A172 (cell line): Measurements from ENCODE around the gene LIPF. TPM values are rescaled to one million over a fixed set of nuclear protein-coding genes. Genes with fewer than 3 reads are reported as not detected.
A peak's percentile ranks its signal among the peaks of the same experiment; 100 is the strongest.
"Not testable (repeated sequence)": the region's sequence is repeated elsewhere in the genome, so short reads cannot be mapped to it uniquely, and the experiment has no call there.

Experiments
- DNase-seq: peaks from one replicate; pipeline ENCODE4 v3.0.0-alpha.2; 2015; ENCODE audit warnings: low spot score
- total RNA-seq: library from RNA; depleted of rRNA; stranded (reverse); fragments of >200 nt; shearing (Covaris generic); gene quantifications from 2 replicates; pipeline ENCODE4 v1.2.3, GENCODE V29; 2014; rRNA removed

LIPF gene
- total RNA-seq: not detected in 2 replicates

GRCh38 chr10:88664142-88664541 lies at the start of gene LIPF:
Gene LIPF (plus strand): TSS chr10:88664442. CDS start chr10:88667298, 2,856 bp downstream.
- DNase-seq: no peak

GRCh38 chr10:88616250-88616977 lies 47.8 kb upstream of the LIPF start:
- DNase-seq: no peak

- no peak for DNase-seq
Observed at GRCh38 chr10:88617772-88618300, 46.4 kb upstream of the LIPF start.

GRCh38 chr10:88618496-88618895 lies 45.7 kb upstream of the LIPF start:
- DNase-seq: no peak

- no peak for DNase-seq
Observed at GRCh38 chr10:88620441-88620840, 43.8 kb upstream of the LIPF start.

- DNase-seq: no peak
Observed at GRCh38 chr10:88623835-88624234, 40.4 kb upstream of the LIPF start.

- no peak for DNase-seq
Observed at GRCh38 chr10:88624840-88625239, 39.4 kb upstream of the LIPF start.

GRCh38 chr10:88640186-88640585 lies 24.1 kb upstream of the LIPF start:
- no peak for DNase-seq

GRCh38 chr10:88642209-88642608 lies 22.0 kb upstream of the LIPF start:
- DNase-seq: no peak

- no peak for DNase-seq
Observed at GRCh38 chr10:88642963-88643362, 21.3 kb upstream of the LIPF start.

GRCh38 chr10:88647061-88647615 lies 17.1 kb upstream of the LIPF start:
- DNase-seq: no peak

- peak; percentile 91 for DNase-seq
Observed at GRCh38 chr10:88651101-88651551, 13.1 kb upstream of the LIPF start.

- DNase-seq: peak; percentile 45
Observed at GRCh38 chr10:88652616-88653015, 11.6 kb upstream of the LIPF start.

- no peak for DNase-seq
Observed at GRCh38 chr10:88657901-88658300, 6.3 kb upstream of the LIPF start.

- no peak for DNase-seq
Observed at GRCh38 chr10:88659725-88660597, 4.3 kb upstream of the LIPF start.

GRCh38 chr10:88660598-88660884 lies 3.7 kb upstream of the LIPF start:
- DNase-seq: no peak

- no peak for DNase-seq
Observed at GRCh38 chr10:88661018-88661417, 3.2 kb upstream of the LIPF start.

GRCh38 chr10:88661577-88661976 lies 2.7 kb upstream of the LIPF start:
- DNase-seq: no peak

GRCh38 chr10:88663153-88663552 lies 1.1 kb upstream of the LIPF start:
- DNase-seq: not testable (repeated sequence)

- no peak for DNase-seq
Observed at GRCh38 chr10:88668465-88668864, 4.2 kb downstream of the LIPF start.

GRCh38 chr10:88670497-88670896 lies 6.3 kb downstream of the LIPF start:
- DNase-seq: no peak

GRCh38 chr10:88672041-88672440 lies 7.8 kb downstream of the LIPF start:
- no peak for DNase-seq
